Endothelial cell of umbilical vein (primary cell): ENCODE results near the gene NSMCE1. TPM values are rescaled to one million over a fixed set of nuclear protein-coding genes. Genes with fewer than 3 reads are reported as not detected.
"Not testable (repeated sequence)": the region's sequence is repeated elsewhere in the genome, so short reads cannot be mapped to it uniquely, and the experiment has no call there.

Experiments used
- BruUV-seq: library from RNA; stranded (reverse); fragments of 400-500 nt; replicated peaks from 2 replicates; lab custom pipeline; 2021; lab: Mats Ljungman, UMichigan
- CTCF ChIA-PET: fragments of 300-600, 350-600 bp; sonication (Branson Sonifier 250); formaldehyde crosslinking; loops from one replicate; lab custom pipeline; 2021; ENCODE audit warnings: antibody characterized with exemption, inconsistent platforms; lab: Charles Lee
- POLR2A ChIA-PET: fragments of 300-600, 350-600 bp; sonication (Branson Sonifier 250); formaldehyde crosslinking; loops from one replicate; lab custom pipeline; 2021; ENCODE audit warnings: antibody characterized with exemption, inconsistent platforms; lab: Charles Lee
- DNase-seq: peaks from one replicate; pipeline ENCODE4 v3.0.0-alpha.2; 2011; ENCODE audit warnings: low read depth, low spot score
- FAIRE-seq: peaks from 2 replicates; lab custom pipeline; 2011; peaks lifted over from hg19 to GRCh38; lab: Jason Lieb, UNC
- H2AFZ ChIP-seq: 2 replicates; pipeline ENCODE4 v1.6.0; 2012; ENCODE audit warnings: low read depth, low read length, control low read depth, inconsistent platforms
- H3K27ac ChIP-seq: 2 replicates; pipeline ENCODE4 v1.5.1; 2011; ENCODE audit warnings: low read depth, mild to moderate bottlenecking, control low read depth, low read length, moderate library complexity; ENCODE audit not compliant: insufficient read depth
- H3K27me3 ChIP-seq, 2 experiments: 2 replicates each; pipeline versions ENCODE4 v1.6.0 to v1.6.1; 2011; ENCODE audit warnings: low read length in 2 of 2, mixed read lengths in 1 of 2; ENCODE audit not compliant: control insufficient read depth in 2 of 2, insufficient read depth in 2 of 2
- H3K36me3 ChIP-seq, 2 experiments: 2 replicates in 1 of 2; 3 replicates in 1 of 2; pipeline ENCODE4 v1.5.1; 2011; ENCODE audit warnings: low read length in 2 of 2, mild to moderate bottlenecking in 1 of 2, moderate library complexity in 1 of 2; ENCODE audit not compliant: control insufficient read depth in 2 of 2, insufficient read depth in 2 of 2; ENCODE audit errors: extremely low read depth in 1 of 2
- H3K4me1 ChIP-seq: 3 replicates; pipeline ENCODE4 v1.5.1; 2011; ENCODE audit warnings: mild to moderate bottlenecking, low read length; ENCODE audit not compliant: control insufficient read depth, insufficient read depth; ENCODE audit errors: extremely low read depth
- H3K4me2 ChIP-seq: 2 replicates; pipeline ENCODE4 v1.6.1; 2011; ENCODE audit warnings: low read length, control low read depth, mixed read lengths; ENCODE audit not compliant: insufficient read depth
- H3K4me3 ChIP-seq, 3 experiments: fragments of 200-600 bp in 1 of 3; sonication (generic), shearing (Covaris generic) in 1 of 3; replicated peaks in 1 of 3; 2 replicates each; pipeline ENCODE4 v1.5.1; 2011 to 2016; ENCODE audit warnings: control low read depth in 3 of 3, low read length in 3 of 3, mild to moderate bottlenecking in 2 of 3, inconsistent platforms in 1 of 3, low read depth in 1 of 3, moderate library complexity in 1 of 3; ENCODE audit not compliant: insufficient read depth in 1 of 3
- H3K79me2 ChIP-seq: 2 replicates; pipeline ENCODE4 v1.6.0; 2012; ENCODE audit warnings: low read length, inconsistent platforms; ENCODE audit not compliant: control insufficient read depth, insufficient read depth
- H3K9ac ChIP-seq: replicated peaks from 2 replicates; pipeline ENCODE3; 2011; ENCODE audit warnings: low read length, control low read depth; ENCODE audit not compliant: insufficient read depth; ENCODE audit errors: extremely low read depth
- H3K9me1 ChIP-seq: replicated peaks from 3 replicates; pipeline ENCODE4 v1.6.0; 2011; ENCODE audit warnings: mild to moderate bottlenecking, low read length; ENCODE audit not compliant: control insufficient read depth, insufficient read depth; ENCODE audit errors: extremely low read depth
- H3K9me3 ChIP-seq: replicated peaks from 2 replicates; pipeline ENCODE4 v1.5.1; 2012; ENCODE audit warnings: low read length, inconsistent platforms; ENCODE audit not compliant: control insufficient read depth, insufficient read depth
- H4K20me1 ChIP-seq: replicated peaks from 2 replicates; pipeline ENCODE3; 2011; ENCODE audit warnings: mild to moderate bottlenecking, low read length; ENCODE audit not compliant: control insufficient read depth, insufficient read depth; ENCODE audit errors: extremely low read depth
- EZH2 ChIP-seq: IDR thresholded peaks from 2 replicates; pipeline ENCODE4 v1.6.1; 2012; ENCODE audit warnings: borderline replicate concordance, low read depth, mild to moderate bottlenecking, moderate library complexity, low read length, inconsistent platforms; ENCODE audit not compliant: severe bottlenecking
- FOS ChIP-seq: IDR thresholded peaks from 2 replicates; pipeline ENCODE4 v1.6.1; 2011; ENCODE audit warnings: mild to moderate bottlenecking, low read length, moderate library complexity, borderline replicate concordance; ENCODE audit not compliant: insufficient read depth
- GATA2 ChIP-seq: IDR thresholded peaks from 2 replicates; pipeline ENCODE4 v1.7.0; 2011; ENCODE audit warnings: low read depth, mild to moderate bottlenecking, moderate library complexity, mixed read lengths, low read length; ENCODE audit not compliant: insufficient read length, insufficient read depth
- JUN ChIP-seq: IDR thresholded peaks from 2 replicates; pipeline ENCODE4 v1.6.1; 2011; ENCODE audit warnings: borderline replicate concordance, low read depth; ENCODE audit not compliant: insufficient read length, insufficient read depth
- MYC ChIP-seq: IDR thresholded peaks from one replicate; pipeline ENCODE4 v1.6.1; 2011; ENCODE audit warnings: mild to moderate bottlenecking, low read depth, low read length
- POLR2A ChIP-seq: IDR thresholded peaks from 2 replicates; pipeline ENCODE4 v1.6.1; 2012; ENCODE audit warnings: low read depth, mild to moderate bottlenecking, control low read depth, low read length
- POLR2AphosphoS5 ChIP-seq: IDR thresholded peaks from 2 replicates; pipeline ENCODE4 v1.6.1; 2012; ENCODE audit warnings: low read depth, mild to moderate bottlenecking, control low read depth, low read length, moderate library complexity; ENCODE audit not compliant: insufficient read depth
- dilution Hi-C: fragments of 300-500 bp; cut with MboI; formaldehyde crosslinking; loops from one replicate; pipeline ENCODE4 v1.15.0; 2019; ENCODE audit warnings: low sequenced_read_pairs; ENCODE audit not compliant: extremely low pct_ligation_motif_present
- intact Hi-C: fragments of 100-400 bp; cut with micrococcal nuclease; formaldehyde crosslinking; loops from one replicate; pipeline ENCODE4 v1.10.0; 2022
- polyA plus RNA-seq, 4 experiments: library from polyadenylated mRNA; depleted of rRNA in 3 of 4; stranded (reverse) in 3 of 4; unstranded in 1 of 4; fragments of >200 nt; gene quantifications; 2 replicates each; pipeline versions ENCODE4 v1.2.1 to v1.2.3, GENCODE V29; 2011 to 2012; ENCODE audit warnings: missing spikeins in 1 of 4
- total RNA-seq: library from RNA; stranded (reverse); gene quantifications from 2 replicates; pipeline ENCODE4 v1.2.3, GENCODE V29; 2021
- TF ChIP-seq, protein P1 (sequence below): IDR thresholded peaks from 2 replicates; pipeline ENCODE4 v1.6.1; 2011; ENCODE audit not compliant: insufficient read depth, insufficient read length
- TF ChIP-seq, protein P2 (sequence below), 2 donors: IDR thresholded peaks; 1 replicate in 1 of 2; 2 replicates in 1 of 2; pipeline ENCODE4 v1.5.1; 2011; ENCODE audit warnings: low read length in 2 of 2, mild to moderate bottlenecking in 2 of 2, moderate library complexity in 2 of 2, control low read depth in 1 of 2, inconsistent platforms in 1 of 2, low read depth in 1 of 2; ENCODE audit not compliant: insufficient read depth in 1 of 2; ENCODE audit errors: extremely low read depth in 1 of 2

The NSMCE1 gene
- total and polyA plus RNA-seq, 2 donors (not counting 3 experiments of a cell fraction or from before 2014, with no cell fraction given): 23.8 to 42.0 TPM

DNA sequence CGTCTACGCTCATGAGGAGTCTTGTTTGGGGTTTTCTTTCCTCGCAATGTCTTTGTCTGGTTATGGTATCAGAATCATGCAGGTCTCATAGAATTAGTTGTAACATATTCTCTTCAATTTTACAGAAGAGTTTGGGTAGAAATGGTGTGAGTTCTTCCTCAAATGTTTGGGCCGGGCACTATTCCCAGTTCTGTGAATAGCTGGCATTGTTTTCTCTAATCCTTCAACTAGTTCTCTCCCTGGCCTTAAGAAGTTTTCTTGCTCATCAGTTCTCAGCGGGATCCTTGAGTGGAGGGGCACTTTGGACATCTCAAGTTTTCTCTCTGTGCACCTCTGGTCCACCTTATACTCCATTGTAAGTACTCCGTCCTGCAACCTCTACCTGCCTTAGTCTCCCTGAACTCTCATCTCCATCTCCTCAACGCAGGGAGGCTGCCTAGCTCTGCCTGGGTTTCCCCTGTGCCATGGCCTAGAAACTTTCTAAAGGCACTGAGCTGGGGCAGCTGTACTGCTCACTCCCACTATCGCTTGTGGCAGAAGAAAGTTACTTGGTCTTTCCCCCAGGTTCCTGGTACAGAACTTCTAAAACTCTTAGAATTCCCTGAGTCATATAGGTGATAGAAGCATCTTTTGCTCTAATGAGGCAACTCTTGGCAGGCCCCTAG lies 16.9 kb downstream of the NSMCE1 start:
- DNase-seq: no peak
- Histone ChIP-seq H3K27ac (no peak overlapping the region), H3K4me3 (no peak overlapping the region), H4K20me1 (no peaks in the 10 kb centered on the region), H3K36me3 (no peaks in the 10 kb centered on the region), H3K27me3 (no peaks in the 10 kb centered on the region), H2AFZ (no peak overlapping the region), H3K9me1 (no peaks in the 10 kb centered on the region), H3K4me1 (peaks cover 44% of the 10 kb centered on the region), H3K9ac (no peak overlapping the region), H3K9me3 (no peaks in the 10 kb centered on the region), H3K79me2 (no peaks in the 10 kb centered on the region), H3K4me2 (no peak overlapping the region)
- ChIA-PET POLR2A (no interaction called here), CTCF (interaction anchor here (1.4 to 4.2 kb wide), 2 partner anchors 16 to 116 kb away, joined by 3 to 28 read pairs; no protein-coding TSS in a partner anchor)
- intact Hi-C loops: no loop called here
- BruUV-seq: no TSS peak
- TF ChIP-seq JUN (no peak), FOS (no peak), POLR2A (no peak), EZH2 (no peak), POLR2AphosphoS5 (no peak), MYC (no peak), GATA2 (no peak)
- TF ChIP-seq, protein P1, sequence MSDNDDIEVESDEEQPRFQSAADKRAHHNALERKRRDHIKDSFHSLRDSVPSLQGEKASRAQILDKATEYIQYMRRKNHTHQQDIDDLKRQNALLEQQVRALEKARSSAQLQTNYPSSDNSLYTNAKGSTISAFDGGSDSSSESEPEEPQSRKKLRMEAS: no peak
- TF ChIP-seq, protein P2, sequence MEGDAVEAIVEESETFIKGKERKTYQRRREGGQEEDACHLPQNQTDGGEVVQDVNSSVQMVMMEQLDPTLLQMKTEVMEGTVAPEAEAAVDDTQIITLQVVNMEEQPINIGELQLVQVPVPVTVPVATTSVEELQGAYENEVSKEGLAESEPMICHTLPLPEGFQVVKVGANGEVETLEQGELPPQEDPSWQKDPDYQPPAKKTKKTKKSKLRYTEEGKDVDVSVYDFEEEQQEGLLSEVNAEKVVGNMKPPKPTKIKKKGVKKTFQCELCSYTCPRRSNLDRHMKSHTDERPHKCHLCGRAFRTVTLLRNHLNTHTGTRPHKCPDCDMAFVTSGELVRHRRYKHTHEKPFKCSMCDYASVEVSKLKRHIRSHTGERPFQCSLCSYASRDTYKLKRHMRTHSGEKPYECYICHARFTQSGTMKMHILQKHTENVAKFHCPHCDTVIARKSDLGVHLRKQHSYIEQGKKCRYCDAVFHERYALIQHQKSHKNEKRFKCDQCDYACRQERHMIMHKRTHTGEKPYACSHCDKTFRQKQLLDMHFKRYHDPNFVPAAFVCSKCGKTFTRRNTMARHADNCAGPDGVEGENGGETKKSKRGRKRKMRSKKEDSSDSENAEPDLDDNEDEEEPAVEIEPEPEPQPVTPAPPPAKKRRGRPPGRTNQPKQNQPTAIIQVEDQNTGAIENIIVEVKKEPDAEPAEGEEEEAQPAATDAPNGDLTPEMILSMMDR (IDR thresholded peaks at IDR 0.05; ENCODE audit: extremely low read depth in 1 of 2, insufficient read depth in 1 of 2, low read depth in 1 of 2, low read length in 2 of 2): no peak
- FAIRE-seq: no peak
- dilution Hi-C loops: no loop called here

DNA sequence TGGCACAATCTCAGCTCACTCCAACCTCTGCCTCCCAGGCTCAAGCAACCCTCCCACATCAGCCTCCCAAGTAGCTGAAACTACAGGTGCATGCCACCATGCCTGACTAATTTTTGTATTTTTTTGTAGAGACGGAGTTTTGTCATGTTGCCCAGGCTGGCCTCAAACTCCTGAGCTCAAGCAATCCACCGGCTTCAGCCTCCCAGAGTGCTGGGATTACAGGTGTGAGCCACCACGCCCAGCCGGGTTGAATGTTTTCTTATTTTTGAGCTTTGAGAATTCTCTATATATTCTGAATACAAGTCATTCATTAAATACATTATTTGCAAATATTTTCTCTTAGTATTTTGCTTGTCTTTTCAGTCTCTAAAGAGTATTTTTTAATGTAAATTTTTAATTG lies 19.7 kb downstream of the NSMCE1 start:
- ChIA-PET CTCF (interaction anchor here (1.5 to 4.2 kb wide), 3 partner anchors 12 to 119 kb away, joined by 4 to 28 read pairs (median 7); no protein-coding TSS in a partner anchor), POLR2A (interaction anchor here (0.7 kb wide), 2 partner anchors 18 to 305 kb away, joined by 6 read pairs; no protein-coding TSS in a partner anchor)
- H4K20me1 ChIP-seq, H3K27me3 ChIP-seq, H3K9me1 ChIP-seq, dilution Hi-C loops, BruUV-seq, H3K9me3 ChIP-seq, DNase-seq, H3K79me2 ChIP-seq, intact Hi-C loops, H3K36me3 ChIP-seq, H3K4me2 ChIP-seq, H3K27ac ChIP-seq, H3K4me3 ChIP-seq, H2AFZ ChIP-seq, H3K9ac ChIP-seq, FAIRE-seq: not testable (repeated sequence)
- H3K4me1 ChIP-seq: peaks cover 37% of the 10 kb centered on the region
